Transverse colon (tissue), 4 donors: ENCODE data around the gene PLET1. TPM values are rescaled to one million over a fixed set of nuclear protein-coding genes. Genes with fewer than 3 reads are reported as not detected.

Experiments used
- DNase-seq: peaks from one replicate; pipeline ENCODE4 v3.0.0-alpha.2; 2019
- H3K27ac ChIP-seq, 4 donors: fragments of 200-600 bp; sonication (generic); 2 replicates each; pipeline ENCODE4 v1.5.1; 2016 to 2018; ENCODE audit warnings: inconsistent platforms in 4 of 4
- H3K27me3 ChIP-seq: fragments of 200-600 bp; sonication (generic); 2 replicates; pipeline ENCODE4 v1.5.1; 2017; ENCODE audit warnings: inconsistent platforms
- H3K36me3 ChIP-seq, 4 donors: fragments of 200-600 bp; sonication (generic); 2 replicates each; pipeline ENCODE4 v1.5.1; 2017 to 2019; ENCODE audit warnings: inconsistent platforms in 4 of 4
- H3K4me1 ChIP-seq, 4 donors: fragments of 200-600 bp; sonication (generic); 2 replicates each; pipeline ENCODE4 v1.5.1; 2017 to 2020; ENCODE audit warnings: inconsistent platforms in 4 of 4
- H3K4me3 ChIP-seq, 4 donors: fragments of 200-600 bp; sonication (generic); 1 replicate in 1 of 4; 2 replicates in 3 of 4; pipeline versions ENCODE4 v1.5.1 to v1.6.1; 2017 to 2019; ENCODE audit warnings: inconsistent platforms in 4 of 4
- H3K9me3 ChIP-seq, 2 donors: fragments of 200-600 bp; sonication (generic); 2 replicates each; pipeline ENCODE4 v1.5.1; 2017 to 2019; ENCODE audit warnings: inconsistent platforms in 2 of 2
- EP300 ChIP-seq: sonication (generic); formaldehyde crosslinking; IDR thresholded peaks from one replicate; pipeline ENCODE4 v1.6.1; 2017; ENCODE audit warnings: antibody characterized with exemption, low read depth
- POLR2A ChIP-seq: fragments of 450-650 bp; IDR thresholded peaks from one replicate; pipeline ENCODE4 v1.6.1; 2016; ENCODE audit warnings: antibody characterized with exemption, mild to moderate bottlenecking, moderate library complexity
- POLR2AphosphoS5 ChIP-seq, 3 donors: sonication (generic); formaldehyde crosslinking; IDR thresholded peaks; one replicate each; pipeline ENCODE4 v1.6.1; 2016; ENCODE audit warnings: antibody characterized with exemption in 3 of 3
- WGBS, 2 donors: methylation state at CpG; one replicate each; pipeline ENCODE4 v1.1.5; 2018; ENCODE audit warnings: low coverage in 1 of 2; 5-methylcytosine and 5-hydroxymethylcytosine counted together
- in situ Hi-C, 4 donors: fragments of 200-750 bp; cut with MboI; loops; one replicate each; pipeline versions ENCODE4 v1.15.0 to v1.15.1; 2017; ENCODE audit warnings: low sequenced_read_pairs in 3 of 4, low pct_ligation_motif_present in 1 of 4, low pct_unique_long_range_greater_than_20kb in 1 of 4
- intact Hi-C: fragments of 100-400 bp; cut with DNase I; formaldehyde crosslinking; loops from one replicate; pipeline ENCODE4 v1.15.1; 2023; ENCODE audit warnings: low total_unique reads
- total RNA-seq, 4 donors: library from RNA; depleted of rRNA; stranded (reverse); fragments of >200 nt; gene quantifications; one replicate each; pipeline ENCODE4 v1.1.0, GENCODE V29; 2016
- TF ChIP-seq, protein P1 (sequence below), 5 experiments: fragments of 200-600 bp in 3 of 5; fragments of 450-650 bp in 2 of 5; sonication (generic) in 3 of 5; IDR thresholded peaks; 1 replicate in 2 of 5; 2 replicates in 3 of 5; pipeline ENCODE4 v1.5.1; 2016 to 2017; ENCODE audit warnings: antibody characterized with exemption in 5 of 5, inconsistent platforms in 3 of 5, mild to moderate bottlenecking in 2 of 5, moderate library complexity in 1 of 5

The PLET1 gene
- total RNA-seq, 4 donors from 2014 or later: not detected

DNA sequence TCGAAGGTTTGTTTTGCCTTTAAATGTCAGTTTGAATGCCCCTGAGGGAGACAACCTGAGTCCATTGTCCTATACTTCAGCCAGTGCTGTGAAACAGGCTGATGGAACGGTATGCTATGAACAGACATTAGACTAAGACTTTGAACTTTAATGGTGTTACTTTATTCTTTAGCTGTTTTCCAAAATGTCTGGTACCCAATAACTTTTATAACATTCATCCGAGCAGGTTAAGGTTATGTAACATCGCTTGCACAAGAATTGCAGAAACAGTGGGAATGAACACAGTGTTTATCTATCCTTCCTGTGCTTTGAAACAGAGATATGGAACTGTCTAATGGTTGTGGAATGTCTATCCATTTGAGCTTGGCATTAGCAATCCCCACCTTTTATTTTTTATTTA lies 46.9 kb downstream of the PLET1 start:
- intact Hi-C loops (no loop called here), in situ Hi-C loops (loop anchor here in 3 of 4 donors (25.0 kb wide), 2 partner anchors 349 to 1074 kb away; no protein-coding TSS in a partner anchor)
- no peak for DNase-seq
- TF ChIP-seq, protein P1, sequence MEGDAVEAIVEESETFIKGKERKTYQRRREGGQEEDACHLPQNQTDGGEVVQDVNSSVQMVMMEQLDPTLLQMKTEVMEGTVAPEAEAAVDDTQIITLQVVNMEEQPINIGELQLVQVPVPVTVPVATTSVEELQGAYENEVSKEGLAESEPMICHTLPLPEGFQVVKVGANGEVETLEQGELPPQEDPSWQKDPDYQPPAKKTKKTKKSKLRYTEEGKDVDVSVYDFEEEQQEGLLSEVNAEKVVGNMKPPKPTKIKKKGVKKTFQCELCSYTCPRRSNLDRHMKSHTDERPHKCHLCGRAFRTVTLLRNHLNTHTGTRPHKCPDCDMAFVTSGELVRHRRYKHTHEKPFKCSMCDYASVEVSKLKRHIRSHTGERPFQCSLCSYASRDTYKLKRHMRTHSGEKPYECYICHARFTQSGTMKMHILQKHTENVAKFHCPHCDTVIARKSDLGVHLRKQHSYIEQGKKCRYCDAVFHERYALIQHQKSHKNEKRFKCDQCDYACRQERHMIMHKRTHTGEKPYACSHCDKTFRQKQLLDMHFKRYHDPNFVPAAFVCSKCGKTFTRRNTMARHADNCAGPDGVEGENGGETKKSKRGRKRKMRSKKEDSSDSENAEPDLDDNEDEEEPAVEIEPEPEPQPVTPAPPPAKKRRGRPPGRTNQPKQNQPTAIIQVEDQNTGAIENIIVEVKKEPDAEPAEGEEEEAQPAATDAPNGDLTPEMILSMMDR (IDR thresholded peaks at IDR 0.05): no peak
- no peak for TF ChIP-seq POLR2A
- no peak for TF ChIP-seq EP300
- TF ChIP-seq POLR2AphosphoS5 (IDR thresholded peaks at IDR 0.05): no peak
- WGBS, 2 donors: 90 to 100% methylated on average over 4 of the region's 4 CpGs
- Histone ChIP-seq H3K27me3 (no peaks in the 10 kb centered on the region), H3K27ac (no peak overlapping the region), H3K36me3 (no peaks in the 10 kb centered on the region), H3K4me3 (no peak overlapping the region), H3K4me1 (no peaks in the 10 kb centered on the region), H3K9me3 (no peaks in the 10 kb centered on the region)

DNA sequence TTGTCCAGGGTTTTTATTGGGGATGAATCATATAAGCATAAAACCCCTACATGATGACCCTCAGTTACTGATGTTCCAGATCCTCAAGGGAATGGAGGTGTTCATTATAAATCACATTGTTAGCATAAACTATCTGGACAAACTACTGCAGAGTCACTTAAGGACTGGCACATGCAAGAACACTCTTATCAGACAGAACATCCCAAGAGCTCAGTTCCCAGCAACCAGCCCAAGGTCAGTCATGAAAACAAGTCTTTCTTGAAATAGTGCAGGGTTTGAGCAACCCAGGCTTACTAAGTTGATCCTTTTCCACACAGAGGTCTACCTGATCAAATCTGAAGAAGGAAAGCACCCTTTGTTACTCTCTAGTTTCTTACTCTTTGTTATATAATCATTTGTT lies 48.0 kb downstream of the PLET1 start:
- Histone ChIP-seq H3K9me3 (no peaks in the 10 kb centered on the region), H3K27me3 (no peaks in the 10 kb centered on the region), H3K27ac (no peak overlapping the region), H3K4me1 (no peaks in the 10 kb centered on the region), H3K4me3 (no peak overlapping the region), H3K36me3 (no peaks in the 10 kb centered on the region)
- intact Hi-C loops: no loop called here
- TF ChIP-seq, protein P1 (IDR thresholded peaks at IDR 0.05): no peak
- no peak for TF ChIP-seq POLR2AphosphoS5 (IDR thresholded peaks at IDR 0.05)
- TF ChIP-seq POLR2A: no peak
- no peak for TF ChIP-seq EP300
- DNase-seq: no peak
- in situ Hi-C loops: loop anchor here in 3 of 4 donors (25.0 kb wide), 2 partner anchors 350 to 1075 kb away; no protein-coding TSS in a partner anchor

DNA sequence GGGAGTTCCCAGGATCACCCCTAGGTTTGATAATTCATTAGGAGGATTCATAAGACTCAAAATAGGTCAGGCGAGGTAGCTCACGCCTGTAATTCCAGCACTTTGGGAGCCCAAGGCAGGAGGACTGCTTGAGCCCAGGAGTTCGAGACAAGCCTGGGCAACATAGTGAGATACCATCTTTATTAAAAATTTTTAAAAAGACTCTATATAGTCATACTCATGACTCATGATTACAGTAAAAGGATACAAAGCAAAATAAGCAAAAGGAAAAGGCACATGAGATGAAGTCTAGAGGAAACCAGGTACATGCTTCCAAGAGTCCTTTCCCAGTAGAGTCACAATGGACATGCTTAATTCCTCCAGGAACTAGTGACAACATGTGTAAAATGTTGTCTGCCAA lies 48.4 kb downstream of the PLET1 start:
- 94% methylated on average over 3 of the region's 3 CpGs; no CpG with 5 or more reads in 1 of the 2 donors for WGBS, 2 donors
- no peak for TF ChIP-seq POLR2A
- TF ChIP-seq, protein P1 (IDR thresholded peaks at IDR 0.05): no peak
- no peak for TF ChIP-seq EP300
- TF ChIP-seq POLR2AphosphoS5 (IDR thresholded peaks at IDR 0.05): no peak
- in situ Hi-C loops: loop anchor here in 3 of 4 donors (25.0 kb wide), 2 partner anchors 350 to 1075 kb away; no protein-coding TSS in a partner anchor
- Histone ChIP-seq H3K27ac (no peak overlapping the region), H3K27me3 (no peaks in the 10 kb centered on the region), H3K4me3 (no peak overlapping the region), H3K9me3 (no peaks in the 10 kb centered on the region), H3K4me1 (no peaks in the 10 kb centered on the region), H3K36me3 (no peaks in the 10 kb centered on the region)
- no peak for DNase-seq
- intact Hi-C loops: no loop called here

DNA sequence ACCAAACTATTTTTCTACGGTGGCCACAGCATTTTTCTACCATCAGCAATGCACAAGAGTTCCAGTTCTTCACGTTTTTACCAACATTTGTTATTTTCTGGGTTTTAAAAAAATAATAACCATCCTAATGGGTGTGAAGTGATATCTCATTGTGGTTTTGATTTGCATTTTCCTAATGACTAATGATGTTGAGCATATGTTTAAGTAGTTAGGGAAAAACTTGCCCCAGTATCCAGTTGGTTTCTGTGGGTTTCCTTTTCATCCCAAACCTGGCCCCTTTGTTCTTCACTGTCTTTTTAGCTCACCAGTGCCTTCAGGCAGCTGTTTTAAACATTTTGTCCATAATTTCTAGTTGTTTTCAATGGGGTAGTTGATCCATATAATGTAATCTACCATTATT lies 49.1 kb downstream of the PLET1 start:
- WGBS, 2 donors: 54 to 82% methylated on average over 2 of the region's 2 CpGs
- Histone ChIP-seq H3K9me3 (no peaks in the 10 kb centered on the region), H3K4me3 (no peak overlapping the region), H3K36me3 (no peaks in the 10 kb centered on the region), H3K4me1 (no peaks in the 10 kb centered on the region), H3K27me3 (no peaks in the 10 kb centered on the region), H3K27ac (no peak overlapping the region)
- TF ChIP-seq, protein P1 (IDR thresholded peaks at IDR 0.05): no peak
- TF ChIP-seq POLR2AphosphoS5 (IDR thresholded peaks at IDR 0.05) (no peak), POLR2A (no peak), EP300 (no peak)
- in situ Hi-C loops (loop anchor here in 3 of 4 donors (25.0 kb wide), 2 partner anchors 351 to 1076 kb away; no protein-coding TSS in a partner anchor), intact Hi-C loops (no loop called here)
- DNase-seq: no peak
